ENCODE measurements around the gene KIAA0753. TPM values are rescaled to one million over a fixed set of nuclear protein-coding genes. Genes with fewer than 3 reads are reported as not detected.

The KIAA0753 gene
- total and polyA plus RNA-seq, 2 of the 8 experiments (the other 6 are each of a cell fraction or from before 2014, with no cell fraction given), result 5.0 to 27.1 TPM

DNA sequence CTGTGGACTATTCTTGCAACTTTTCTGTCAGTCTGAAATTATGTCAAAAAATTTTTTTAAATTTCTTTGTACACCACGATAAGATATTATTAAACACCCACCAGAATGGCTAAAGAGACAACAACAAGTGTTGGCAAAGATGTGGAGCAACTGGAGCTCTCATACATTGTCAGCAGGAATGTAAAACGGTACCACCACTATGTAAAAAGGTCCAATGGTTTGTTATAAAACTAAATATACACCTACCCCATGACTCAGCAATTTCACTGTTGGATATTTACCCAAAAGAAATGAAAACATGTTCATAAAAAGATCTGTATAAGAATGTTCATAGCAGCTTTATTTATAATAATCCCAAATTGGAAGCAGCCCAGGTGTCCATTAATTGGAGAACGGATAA is 7.2 kb downstream of the KIAA0753 start (continued):
- TF ChIP-seq, protein P1, sequence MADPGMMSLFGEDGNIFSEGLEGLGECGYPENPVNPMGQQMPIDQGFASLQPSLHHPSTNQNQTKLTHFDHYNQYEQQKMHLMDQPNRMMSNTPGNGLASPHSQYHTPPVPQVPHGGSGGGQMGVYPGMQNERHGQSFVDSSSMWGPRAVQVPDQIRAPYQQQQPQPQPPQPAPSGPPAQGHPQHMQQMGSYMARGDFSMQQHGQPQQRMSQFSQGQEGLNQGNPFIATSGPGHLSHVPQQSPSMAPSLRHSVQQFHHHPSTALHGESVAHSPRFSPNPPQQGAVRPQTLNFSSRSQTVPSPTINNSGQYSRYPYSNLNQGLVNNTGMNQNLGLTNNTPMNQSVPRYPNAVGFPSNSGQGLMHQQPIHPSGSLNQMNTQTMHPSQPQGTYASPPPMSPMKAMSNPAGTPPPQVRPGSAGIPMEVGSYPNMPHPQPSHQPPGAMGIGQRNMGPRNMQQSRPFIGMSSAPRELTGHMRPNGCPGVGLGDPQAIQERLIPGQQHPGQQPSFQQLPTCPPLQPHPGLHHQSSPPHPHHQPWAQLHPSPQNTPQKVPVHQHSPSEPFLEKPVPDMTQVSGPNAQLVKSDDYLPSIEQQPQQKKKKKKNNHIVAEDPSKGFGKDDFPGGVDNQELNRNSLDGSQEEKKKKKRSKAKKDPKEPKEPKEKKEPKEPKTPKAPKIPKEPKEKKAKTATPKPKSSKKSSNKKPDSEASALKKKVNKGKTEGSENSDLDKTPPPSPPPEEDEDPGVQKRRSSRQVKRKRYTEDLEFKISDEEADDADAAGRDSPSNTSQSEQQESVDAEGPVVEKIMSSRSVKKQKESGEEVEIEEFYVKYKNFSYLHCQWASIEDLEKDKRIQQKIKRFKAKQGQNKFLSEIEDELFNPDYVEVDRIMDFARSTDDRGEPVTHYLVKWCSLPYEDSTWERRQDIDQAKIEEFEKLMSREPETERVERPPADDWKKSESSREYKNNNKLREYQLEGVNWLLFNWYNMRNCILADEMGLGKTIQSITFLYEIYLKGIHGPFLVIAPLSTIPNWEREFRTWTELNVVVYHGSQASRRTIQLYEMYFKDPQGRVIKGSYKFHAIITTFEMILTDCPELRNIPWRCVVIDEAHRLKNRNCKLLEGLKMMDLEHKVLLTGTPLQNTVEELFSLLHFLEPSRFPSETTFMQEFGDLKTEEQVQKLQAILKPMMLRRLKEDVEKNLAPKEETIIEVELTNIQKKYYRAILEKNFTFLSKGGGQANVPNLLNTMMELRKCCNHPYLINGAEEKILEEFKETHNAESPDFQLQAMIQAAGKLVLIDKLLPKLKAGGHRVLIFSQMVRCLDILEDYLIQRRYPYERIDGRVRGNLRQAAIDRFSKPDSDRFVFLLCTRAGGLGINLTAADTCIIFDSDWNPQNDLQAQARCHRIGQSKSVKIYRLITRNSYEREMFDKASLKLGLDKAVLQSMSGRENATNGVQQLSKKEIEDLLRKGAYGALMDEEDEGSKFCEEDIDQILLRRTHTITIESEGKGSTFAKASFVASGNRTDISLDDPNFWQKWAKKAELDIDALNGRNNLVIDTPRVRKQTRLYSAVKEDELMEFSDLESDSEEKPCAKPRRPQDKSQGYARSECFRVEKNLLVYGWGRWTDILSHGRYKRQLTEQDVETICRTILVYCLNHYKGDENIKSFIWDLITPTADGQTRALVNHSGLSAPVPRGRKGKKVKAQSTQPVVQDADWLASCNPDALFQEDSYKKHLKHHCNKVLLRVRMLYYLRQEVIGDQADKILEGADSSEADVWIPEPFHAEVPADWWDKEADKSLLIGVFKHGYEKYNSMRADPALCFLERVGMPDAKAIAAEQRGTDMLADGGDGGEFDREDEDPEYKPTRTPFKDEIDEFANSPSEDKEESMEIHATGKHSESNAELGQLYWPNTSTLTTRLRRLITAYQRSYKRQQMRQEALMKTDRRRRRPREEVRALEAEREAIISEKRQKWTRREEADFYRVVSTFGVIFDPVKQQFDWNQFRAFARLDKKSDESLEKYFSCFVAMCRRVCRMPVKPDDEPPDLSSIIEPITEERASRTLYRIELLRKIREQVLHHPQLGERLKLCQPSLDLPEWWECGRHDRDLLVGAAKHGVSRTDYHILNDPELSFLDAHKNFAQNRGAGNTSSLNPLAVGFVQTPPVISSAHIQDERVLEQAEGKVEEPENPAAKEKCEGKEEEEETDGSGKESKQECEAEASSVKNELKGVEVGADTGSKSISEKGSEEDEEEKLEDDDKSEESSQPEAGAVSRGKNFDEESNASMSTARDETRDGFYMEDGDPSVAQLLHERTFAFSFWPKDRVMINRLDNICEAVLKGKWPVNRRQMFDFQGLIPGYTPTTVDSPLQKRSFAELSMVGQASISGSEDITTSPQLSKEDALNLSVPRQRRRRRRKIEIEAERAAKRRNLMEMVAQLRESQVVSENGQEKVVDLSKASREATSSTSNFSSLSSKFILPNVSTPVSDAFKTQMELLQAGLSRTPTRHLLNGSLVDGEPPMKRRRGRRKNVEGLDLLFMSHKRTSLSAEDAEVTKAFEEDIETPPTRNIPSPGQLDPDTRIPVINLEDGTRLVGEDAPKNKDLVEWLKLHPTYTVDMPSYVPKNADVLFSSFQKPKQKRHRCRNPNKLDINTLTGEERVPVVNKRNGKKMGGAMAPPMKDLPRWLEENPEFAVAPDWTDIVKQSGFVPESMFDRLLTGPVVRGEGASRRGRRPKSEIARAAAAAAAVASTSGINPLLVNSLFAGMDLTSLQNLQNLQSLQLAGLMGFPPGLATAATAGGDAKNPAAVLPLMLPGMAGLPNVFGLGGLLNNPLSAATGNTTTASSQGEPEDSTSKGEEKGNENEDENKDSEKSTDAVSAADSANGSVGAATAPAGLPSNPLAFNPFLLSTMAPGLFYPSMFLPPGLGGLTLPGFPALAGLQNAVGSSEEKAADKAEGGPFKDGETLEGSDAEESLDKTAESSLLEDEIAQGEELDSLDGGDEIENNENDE (IDR thresholded peaks at IDR 0.05; ENCODE audit: insufficient replicate concordance, low read length), result no peak
- TF ChIP-seq TEAD4 (IDR thresholded peaks at IDR 0.05; ENCODE audit: low read depth, low read length) (no peak), BACH1 (IDR thresholded peaks at IDR 0.05; ENCODE audit: low read length) (peak; percentile 8; the same call in 1 of the 2 replicates)
